BLaER1 treated with 17β-estradiol and CSF1 and Interleukin-3, amounts not matched to agents 10 nM and 100 nM (cell line): ENCODE measurements around the gene GHDC.
"Not testable (repeated sequence)": the region's sequence is repeated elsewhere in the genome, so short reads cannot be mapped to it uniquely, and the experiment has no call there.

Source experiments
- H3K27ac ChIP-seq, 11 experiments: shearing (Covaris generic); formaldehyde crosslinking; 2 replicates each; pipeline ENCODE4 v1.8.1; 2022
- H3K27me3 ChIP-seq, 11 experiments: shearing (Covaris generic); formaldehyde crosslinking; 2 replicates each; pipeline ENCODE4 v1.8.1; 2022
- H3K36me3 ChIP-seq, 11 experiments: shearing (Covaris generic); formaldehyde crosslinking; 2 replicates each; pipeline ENCODE4 v1.8.1; 2022
- H3K4me1 ChIP-seq, 10 experiments: shearing (Covaris generic); formaldehyde crosslinking; 2 replicates each; pipeline ENCODE4 v1.8.1; 2022
- H3K4me2 ChIP-seq, 11 experiments: shearing (Covaris generic); formaldehyde crosslinking; 2 replicates each; pipeline ENCODE4 v1.8.1; 2022
- H3K4me3 ChIP-seq, 10 experiments: shearing (Covaris generic); formaldehyde crosslinking; 2 replicates each; pipeline ENCODE4 v1.8.1; 2022
- H3K9ac ChIP-seq, 11 experiments: shearing (Covaris generic); formaldehyde crosslinking; 2 replicates each; pipeline ENCODE4 v1.8.1; 2022
- H3K9me3 ChIP-seq, 11 experiments: shearing (Covaris generic); formaldehyde crosslinking; replicated peaks in 1 of 11; 2 replicates each; pipeline ENCODE4 v1.8.1; 2022
- H4K20me1 ChIP-seq, 11 experiments: shearing (Covaris generic); formaldehyde crosslinking; 2 replicates each; pipeline ENCODE4 v1.8.1; 2022
- Cebpa-rat ChIP-seq, 11 experiments: shearing (Covaris generic); IDR thresholded peaks; 2 replicates each; pipeline ENCODE4 v1.8.1; 2022

Gene GHDC

GRCh38 chr17:42212382-42212781 is 18.1 kb upstream of the GHDC start:
- no peak for TF ChIP-seq Cebpa-rat (IDR thresholded peaks at IDR 0.05)
- Histone ChIP-seq H3K36me3 (peaks cover 95 to 100% (median 99%) of the 10 kb centered on the region in 11 experiments), H3K4me1 (peaks cover 0 to under 1% (median 0%) of the 10 kb centered on the region in 10 experiments; a peak in 2 of 20 replicates), H4K20me1 (no peaks in the 10 kb centered on the region), H3K9ac (no peak overlapping the region), H3K4me2 (no peak overlapping the region), H3K4me3 (no peak overlapping the region), H3K27me3 (no peaks in the 10 kb centered on the region), H3K27ac (no peak overlapping the region), H3K9me3 (no peaks in the 10 kb centered on the region)

- H3K4me1 ChIP-seq, H3K9me3 ChIP-seq, H3K4me2 ChIP-seq, H4K20me1 ChIP-seq, H3K4me3 ChIP-seq, H3K27ac ChIP-seq, H3K27me3 ChIP-seq, H3K9ac ChIP-seq: not testable (repeated sequence)
- peaks cover 95 to 100% (median 99%) of the 10 kb centered on the region in 11 experiments for H3K36me3 ChIP-seq
Observed at GRCh38 chr17:42211921-42212341, 17.6 kb upstream of the GHDC start.

GRCh38 chr17:42210046-42210445 is 15.8 kb upstream of the GHDC start:
- peaks cover 0 to 21% (median 8%) of the 10 kb centered on the region in 10 experiments; a peak in 10 of 20 replicates for H3K4me1 ChIP-seq
- no peaks in the 10 kb centered on the region for H3K9me3 ChIP-seq
- H3K9ac ChIP-seq, result no peak overlapping the region
- H3K4me3 ChIP-seq, result no peak overlapping the region
- TF ChIP-seq Cebpa-rat (IDR thresholded peaks at IDR 0.05), result no peak
- no peak overlapping the region for H3K27ac ChIP-seq
- no peak overlapping the region for H3K4me2 ChIP-seq
- no peaks in the 10 kb centered on the region for H4K20me1 ChIP-seq
- H3K36me3 ChIP-seq, result peaks cover 95 to 100% (median 99%) of the 10 kb centered on the region in 11 experiments
- no peaks in the 10 kb centered on the region for H3K27me3 ChIP-seq

GRCh38 chr17:42206153-42206612 is 11.9 kb upstream of the GHDC start:
- Histone ChIP-seq H3K27ac (peak overlapping the region in 4 of 11 experiments; percentile 40 to 59 (median 56); a peak in 7 of 22 replicates), H3K36me3 (peaks cover 96 to 100% (median 100%) of the 10 kb centered on the region in 11 experiments), H3K4me2 (peak overlapping the region in 6 of 11 experiments; percentile 20 to 63 (median 44); a peak in 9 of 22 replicates), H3K4me1 (peaks cover 0 to 21% (median 8%) of the 10 kb centered on the region in 10 experiments; a peak in 10 of 20 replicates), H3K9ac (peak overlapping the region in 2 of 11 experiments; percentile 10 to 25; a peak in 2 of 22 replicates)
- not testable (repeated sequence) for H3K9me3 ChIP-seq, H3K27me3 ChIP-seq, H4K20me1 ChIP-seq, H3K4me3 ChIP-seq
- peak in 2 of 11 experiments; percentile 13 to 44; a peak in 1 of 22 replicates for TF ChIP-seq Cebpa-rat (IDR thresholded peaks at IDR 0.05)

- Histone ChIP-seq H3K4me1 (peaks cover 13 to 36% (median 22%) of the 10 kb centered on the region in 10 experiments; a peak in 18 of 20 replicates), H3K4me2 (no peak overlapping the region), H3K9me3 (no peaks in the 10 kb centered on the region), H3K4me3 (no peak overlapping the region), H4K20me1 (no peaks in the 10 kb centered on the region; a peak in 1 of 22 replicates), H3K27ac (no peak overlapping the region), H3K36me3 (peaks cover 73 to 90% (median 86%) of the 10 kb centered on the region in 11 experiments), H3K9ac (no peak overlapping the region), H3K27me3 (no peaks in the 10 kb centered on the region)
- no peak for TF ChIP-seq Cebpa-rat (IDR thresholded peaks at IDR 0.05)
Observed at GRCh38 chr17:42203354-42203753, 9.1 kb upstream of the GHDC start.

GRCh38 chr17:42202696-42203095 is 8.4 kb upstream of the GHDC start:
- no peak overlapping the region for H3K27ac ChIP-seq
- no peak overlapping the region for H3K4me2 ChIP-seq
- H3K27me3 ChIP-seq, result no peaks in the 10 kb centered on the region
- H3K9me3 ChIP-seq, result no peaks in the 10 kb centered on the region
- H3K36me3 ChIP-seq, result peaks cover 66 to 83% (median 80%) of the 10 kb centered on the region in 11 experiments
- H3K9ac ChIP-seq, result no peak overlapping the region
- H4K20me1 ChIP-seq, result no peaks in the 10 kb centered on the region; a peak in 1 of 22 replicates
- no peak overlapping the region for H3K4me3 ChIP-seq
- H3K4me1 ChIP-seq, result peaks cover 13 to 39% (median 22%) of the 10 kb centered on the region in 10 experiments; a peak in 18 of 20 replicates
- TF ChIP-seq Cebpa-rat (IDR thresholded peaks at IDR 0.05), result no peak

GRCh38 chr17:42202159-42202558 is 7.9 kb upstream of the GHDC start:
- H3K27ac ChIP-seq, result no peak overlapping the region
- no peaks in the 10 kb centered on the region for H3K27me3 ChIP-seq
- no peaks in the 10 kb centered on the region; a peak in 1 of 22 replicates for H4K20me1 ChIP-seq
- peaks cover 61 to 78% (median 74%) of the 10 kb centered on the region in 11 experiments for H3K36me3 ChIP-seq
- H3K4me2 ChIP-seq, result no peak overlapping the region
- no peak overlapping the region for H3K4me3 ChIP-seq
- H3K9me3 ChIP-seq, result no peaks in the 10 kb centered on the region
- no peak for TF ChIP-seq Cebpa-rat (IDR thresholded peaks at IDR 0.05)
- peak overlapping the region in 1 of 11 experiments; percentile 21; a peak in 1 of 22 replicates for H3K9ac ChIP-seq
- H3K4me1 ChIP-seq, result peaks cover 13 to 39% (median 22%) of the 10 kb centered on the region in 10 experiments; a peak in 18 of 20 replicates

GRCh38 chr17:42201458-42201772 is 7.1 kb upstream of the GHDC start:
- H3K27ac ChIP-seq, result no peak overlapping the region
- no peaks in the 10 kb centered on the region; a peak in 1 of 22 replicates for H4K20me1 ChIP-seq
- no peaks in the 10 kb centered on the region for H3K9me3 ChIP-seq
- no peak overlapping the region for H3K4me3 ChIP-seq
- peak overlapping the region in 2 of 11 experiments; percentile 10 to 27; a peak in 1 of 22 replicates for H3K9ac ChIP-seq
- H3K27me3 ChIP-seq, result no peaks in the 10 kb centered on the region
- no peak for TF ChIP-seq Cebpa-rat (IDR thresholded peaks at IDR 0.05)
- peaks cover 13 to 34% (median 18%) of the 10 kb centered on the region in 10 experiments; a peak in 18 of 20 replicates for H3K4me1 ChIP-seq
- H3K4me2 ChIP-seq, result no peak overlapping the region
- peaks cover 53 to 70% (median 67%) of the 10 kb centered on the region in 11 experiments for H3K36me3 ChIP-seq

- no peaks in the 10 kb centered on the region; a peak in 1 of 22 replicates for H4K20me1 ChIP-seq
- H3K27me3 ChIP-seq, result no peaks in the 10 kb centered on the region
- H3K4me3 ChIP-seq, result no peak overlapping the region
- H3K9ac ChIP-seq, result peak overlapping the region in 3 of 11 experiments; percentile 12 to 72 (median 27); a peak in 2 of 22 replicates
- H3K9me3 ChIP-seq, result no peaks in the 10 kb centered on the region
- peaks cover 13 to 28% (median 15%) of the 10 kb centered on the region in 10 experiments; a peak in 18 of 20 replicates for H3K4me1 ChIP-seq
- no peak overlapping the region for H3K4me2 ChIP-seq
- H3K27ac ChIP-seq, result no peak overlapping the region; a peak in 1 of 22 replicates
- no peak for TF ChIP-seq Cebpa-rat (IDR thresholded peaks at IDR 0.05)
- H3K36me3 ChIP-seq, result peaks cover 48 to 65% (median 62%) of the 10 kb centered on the region in 11 experiments
Observed at GRCh38 chr17:42200706-42201457, 6.6 kb upstream of the GHDC start.
